ENCODE data around the gene MBD3L5.

- TF ChIP-seq POLR2A (IDR thresholded peaks at IDR 0.05) (no peak), CTCF (IDR thresholded peaks at IDR 0.05) (no peak), POLR2AphosphoS5 (IDR thresholded peaks at IDR 0.05) (no peak)
Observed at GRCh38 chr19:7007859-7008258, 22.5 kb upstream of the MBD3L5 start.
